WTC11 (cell line): ENCODE results near the gene GRB10.

ENCODE experiments used
- FOXP1 ChIP-seq: sonication (generic); formaldehyde crosslinking; IDR thresholded peaks from 2 replicates; pipeline ENCODE4 v1.8.0; 2022; ENCODE audit warnings: missing genetic modification reagents, mild to moderate bottlenecking, moderate library complexity, borderline replicate concordance
- NR1H2 ChIP-seq: sonication (generic); formaldehyde crosslinking; IDR thresholded peaks from 2 replicates; pipeline ENCODE4 v1.9.0; 2021; ENCODE audit warnings: mild to moderate bottlenecking, moderate library complexity, missing genetic modification reagents
- TF ChIP-seq, protein P1 (sequence below): fragments of 200-600 bp; IDR thresholded peaks from 2 replicates; pipeline ENCODE4 v1.8.0; 2022; ENCODE audit warnings: antibody characterized with exemption

DNA sequence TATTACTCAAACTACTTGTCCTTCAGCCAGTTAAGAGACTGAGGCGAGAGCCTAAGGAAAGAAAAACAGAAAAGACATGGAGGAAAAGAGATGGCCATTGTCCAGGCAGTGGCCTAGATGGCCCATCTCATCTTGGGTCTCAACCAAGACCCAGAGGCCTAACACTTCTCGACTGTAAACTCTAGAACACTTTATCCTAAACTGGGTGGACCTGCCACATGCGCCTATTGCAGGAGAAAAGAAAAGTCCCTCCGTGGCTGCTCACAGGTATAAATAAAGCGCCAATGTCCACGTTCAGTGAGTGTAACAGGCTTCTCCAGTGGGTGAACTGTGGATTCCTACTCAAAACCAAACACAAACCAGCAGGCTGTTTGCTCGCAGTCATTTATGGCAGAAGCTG, 124.8 kb downstream of the GRB10 start:
- TF ChIP-seq, protein P1, sequence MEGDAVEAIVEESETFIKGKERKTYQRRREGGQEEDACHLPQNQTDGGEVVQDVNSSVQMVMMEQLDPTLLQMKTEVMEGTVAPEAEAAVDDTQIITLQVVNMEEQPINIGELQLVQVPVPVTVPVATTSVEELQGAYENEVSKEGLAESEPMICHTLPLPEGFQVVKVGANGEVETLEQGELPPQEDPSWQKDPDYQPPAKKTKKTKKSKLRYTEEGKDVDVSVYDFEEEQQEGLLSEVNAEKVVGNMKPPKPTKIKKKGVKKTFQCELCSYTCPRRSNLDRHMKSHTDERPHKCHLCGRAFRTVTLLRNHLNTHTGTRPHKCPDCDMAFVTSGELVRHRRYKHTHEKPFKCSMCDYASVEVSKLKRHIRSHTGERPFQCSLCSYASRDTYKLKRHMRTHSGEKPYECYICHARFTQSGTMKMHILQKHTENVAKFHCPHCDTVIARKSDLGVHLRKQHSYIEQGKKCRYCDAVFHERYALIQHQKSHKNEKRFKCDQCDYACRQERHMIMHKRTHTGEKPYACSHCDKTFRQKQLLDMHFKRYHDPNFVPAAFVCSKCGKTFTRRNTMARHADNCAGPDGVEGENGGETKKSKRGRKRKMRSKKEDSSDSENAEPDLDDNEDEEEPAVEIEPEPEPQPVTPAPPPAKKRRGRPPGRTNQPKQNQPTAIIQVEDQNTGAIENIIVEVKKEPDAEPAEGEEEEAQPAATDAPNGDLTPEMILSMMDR = no peak
- TF ChIP-seq FOXP1 (CRISPR knock-in tag) (no peak), NR1H2 (CRISPR knock-in tag) (no peak)
